B cell (primary cell): ENCODE measurements around the gene IGFBP3. TPM values are rescaled to one million over a fixed set of nuclear protein-coding genes. Genes with fewer than 3 reads are reported as not detected.
"Not testable (repeated sequence)": the region's sequence is repeated elsewhere in the genome, so short reads cannot be mapped to it uniquely, and the experiment has no call there.

Experiments
- ATAC-seq: fragments of 200-7000 bp; cut with Tn5 transposase; one replicate; pipeline ENCODE4 v1.10.0; 2021; ENCODE audit warnings: low read depth, mild to moderate bottlenecking, moderate number of reproducible peaks, moderate library complexity
- CTCF ChIA-PET: fragments of 350-600 bp; sonication (Branson Sonifier 250); formaldehyde crosslinking; loops from one replicate; lab custom pipeline; 2021; ENCODE audit warnings: antibody characterized with exemption, inconsistent platforms; lab: Charles Lee
- POLR2A ChIA-PET: fragments of 350-600 bp; sonication (Branson Sonifier 250); formaldehyde crosslinking; loops from one replicate; lab custom pipeline; 2021; ENCODE audit warnings: antibody characterized with exemption; lab: Charles Lee
- DNase-seq: peaks from one replicate; pipeline ENCODE4 v3.0.0; 2013
- H2AFZ ChIP-seq: 2 replicates; pipeline ENCODE4 v1.6.1; 2012; ENCODE audit warnings: mild to moderate bottlenecking, low read depth, low read length; ENCODE audit not compliant: insufficient read depth, poor library complexity, severe bottlenecking
- H3K27ac ChIP-seq, 2 donors: 1 replicate in 1 of 2; 2 replicates in 1 of 2; pipeline ENCODE4 v1.5.1; 2012 to 2013; ENCODE audit warnings: low read length in 2 of 2, mild to moderate bottlenecking in 2 of 2, moderate library complexity in 1 of 2
- H3K27me3 ChIP-seq, 4 experiments: fragments of 200-600 bp in 1 of 4; sonication (generic) in 1 of 4; replicated peaks in 1 of 4; 1 replicate in 2 of 4; 2 replicates in 2 of 4; pipeline versions ENCODE4 v1.6.1 to v1.7.0; 2013 to 2016; ENCODE audit warnings: low read length in 3 of 4, mild to moderate bottlenecking in 2 of 4, mixed read lengths in 1 of 4, moderate library complexity in 1 of 4; ENCODE audit not compliant: insufficient read depth in 4 of 4, control insufficient read depth in 3 of 4; ENCODE audit errors: control extremely low read depth in 1 of 4
- H3K36me3 ChIP-seq, 2 experiments: replicated peaks in 1 of 2; 1 replicate in 1 of 2; 2 replicates in 1 of 2; pipeline versions ENCODE4 v1.6.1 to v1.7.1; 2013; ENCODE audit warnings: low read length in 1 of 2; ENCODE audit not compliant: insufficient read depth in 2 of 2, control insufficient read depth in 1 of 2; ENCODE audit errors: control extremely low read depth in 1 of 2, extremely low read depth in 1 of 2
- H3K4me1 ChIP-seq, 2 donors: fragments of 200-600 bp in 1 of 2; sonication (generic) in 1 of 2; 1 replicate in 1 of 2; 2 replicates in 1 of 2; pipeline versions ENCODE4 v1.5.1 to v1.6.1; 2013 to 2017; ENCODE audit warnings: low read length in 2 of 2; ENCODE audit not compliant: control insufficient read depth in 2 of 2, insufficient read depth in 2 of 2
- H3K4me2 ChIP-seq: replicated peaks from 2 replicates; pipeline ENCODE3; 2012; ENCODE audit warnings: mild to moderate bottlenecking, low read depth, low read length; ENCODE audit not compliant: poor library complexity, severe bottlenecking
- H3K4me3 ChIP-seq, 5 experiments: fragments of 200-600 bp in 1 of 5; sonication (generic) in 1 of 5; 1 replicate in 3 of 5; 2 replicates in 2 of 5; pipeline versions ENCODE4 v1.5.1 to v1.7.0; 2011 to 2016; ENCODE audit warnings: low read length in 4 of 5, mild to moderate bottlenecking in 4 of 5, low read depth in 2 of 5, control low read depth in 1 of 5, moderate library complexity in 1 of 5; ENCODE audit not compliant: insufficient read depth in 1 of 5; ENCODE audit errors: control extremely low read depth in 1 of 5, extremely low read depth in 1 of 5
- H3K79me2 ChIP-seq: fragments of 200-600 bp; sonication (generic); one replicate; pipeline ENCODE4 v1.6.0; 2016; ENCODE audit warnings: low read length; ENCODE audit not compliant: control insufficient read depth, insufficient read depth
- H3K9ac ChIP-seq: fragments of 200-600 bp; sonication (generic); 2 replicates; pipeline ENCODE4 v1.6.1; 2017; ENCODE audit warnings: mild to moderate bottlenecking, low read length, moderate library complexity
- H3K9me3 ChIP-seq, 3 donors: one replicate each; pipeline versions ENCODE4 v1.6.1 to v1.7.1; 2013; ENCODE audit warnings: low read length in 2 of 3; ENCODE audit not compliant: control insufficient read depth in 2 of 3, insufficient read depth in 1 of 3; ENCODE audit errors: control extremely low read depth in 1 of 3
- H4K20me1 ChIP-seq: 2 replicates; pipeline ENCODE4 v1.6.0; 2012; ENCODE audit warnings: mild to moderate bottlenecking, low read length; ENCODE audit not compliant: insufficient read depth, control insufficient read depth, poor library complexity, severe bottlenecking
- H3K27ac Mint-ChIP-seq: one replicate; pipeline ENCODE4 v1.8.0; 2021; ENCODE audit warnings: mixed read lengths
- H3K27me3 Mint-ChIP-seq: one replicate; pipeline ENCODE4 v1.8.0; 2021; ENCODE audit warnings: mixed read lengths
- H3K4me1 Mint-ChIP-seq: one replicate; pipeline ENCODE4 v1.8.0; 2021; ENCODE audit warnings: mixed read lengths
- H3K4me3 Mint-ChIP-seq: one replicate; pipeline ENCODE4 v1.8.0; 2021; ENCODE audit warnings: mixed read lengths
- H3K9me3 Mint-ChIP-seq: one replicate; pipeline ENCODE4 v1.8.0; 2022; ENCODE audit warnings: mixed read lengths; ENCODE audit not compliant: insufficient read depth
- CTCF ChIP-seq: fragments of 200-600 bp; IDR thresholded peaks from one replicate; pipeline ENCODE4 v1.8.0; 2022; ENCODE audit warnings: antibody characterized with exemption, mild to moderate bottlenecking
- EZH2 ChIP-seq: IDR thresholded peaks from 2 replicates; pipeline ENCODE4 v1.6.1; 2012; ENCODE audit warnings: borderline replicate concordance, low read depth, mild to moderate bottlenecking, moderate library complexity, low read length; ENCODE audit not compliant: insufficient read depth, poor library complexity, severe bottlenecking
- WGBS: methylation state at CpG from one replicate; pipeline ENCODE4 v1.1.5; 2013; ENCODE audit warnings: missing lambda C conversion rate; ENCODE audit not compliant: insufficient coverage; 5-methylcytosine and 5-hydroxymethylcytosine counted together
- intact Hi-C: fragments of 100-400 bp; cut with micrococcal nuclease; formaldehyde crosslinking; loops from one replicate; pipeline ENCODE4 v1.10.0; 2022
- polyA plus RNA-seq: library from polyadenylated mRNA; depleted of rRNA; stranded (reverse); fragments of >200 nt; gene quantifications from 2 replicates; pipeline ENCODE4 v1.2.3, GENCODE V29; 2012
- total RNA-seq, 2 donors: library from RNA; stranded (reverse); fragments of 120-200 nt in 1 of 2; gene quantifications; 1 replicate in 1 of 2; 2 replicates in 1 of 2; pipeline versions ENCODE4 v1.2.3 to v1.2.4, GENCODE V29; 2013 to 2022

Gene IGFBP3
- total and polyA plus RNA-seq, 2 donors (not counting 1 experiment from before 2014, with no cell fraction given), result not detected

DNA sequence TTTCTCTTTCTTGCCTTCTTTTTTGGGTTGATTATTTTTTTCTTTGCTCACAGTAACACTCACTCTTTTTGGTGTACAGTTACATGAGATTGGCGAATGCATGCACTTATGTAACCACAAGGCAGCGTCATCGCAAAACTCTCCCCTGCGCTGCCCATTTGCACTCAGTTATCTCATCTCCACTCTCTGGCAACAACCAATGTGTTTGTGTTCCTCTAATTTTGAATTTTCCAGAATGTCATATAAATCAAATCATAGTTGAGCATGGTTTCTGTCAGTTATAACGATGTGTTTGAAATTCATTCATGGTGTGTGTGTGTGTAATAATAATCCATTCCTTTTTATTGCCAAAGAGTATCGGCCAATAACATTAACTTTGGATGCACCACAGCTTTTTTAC is 23.0 kb upstream of the IGFBP3 start:
- Histone ChIP-seq H3K36me3 (no peaks in the 10 kb centered on the region), H3K4me2 (no peak overlapping the region), H3K4me1 (peaks cover 0 to 4% of the 10 kb centered on the region in 2 donors), H3K4me3 (no peak overlapping the region), H4K20me1 (no peaks in the 10 kb centered on the region), H3K79me2 (no peaks in the 10 kb centered on the region), H3K9ac (no peak overlapping the region), H3K9me3 (peaks cover 0 to 15% (median 0%) of the 10 kb centered on the region in 3 donors), H3K27ac (no peak overlapping the region), H2AFZ (no peak overlapping the region), H3K27me3 (no peaks in the 10 kb centered on the region)
- Mint-ChIP-seq H3K4me3 (no peak overlapping the region), H3K9me3 (peaks cover 3% of the 10 kb centered on the region), H3K27me3 (no peaks in the 10 kb centered on the region), H3K27ac (no peak overlapping the region), H3K4me1 (peaks cover 8% of the 10 kb centered on the region)
- POLR2A ChIA-PET, result no interaction called here
- no peak for TF ChIP-seq CTCF
- TF ChIP-seq EZH2, result no peak
- CTCF ChIA-PET, result no interaction called here
- ATAC-seq (no peak), DNase-seq (no peak)
- 94% methylated on average over 4 of the region's 6 CpGs for WGBS
- intact Hi-C loops, result no loop called here

- H2AFZ ChIP-seq, result peak overlapping the region; percentile 71
- ChIA-PET CTCF (no interaction called here), POLR2A (no interaction called here)
- H3K27me3 ChIP-seq, result peaks cover 0 to 7% (median 4%) of the 10 kb centered on the region in 4 experiments
- Mint-ChIP-seq H3K4me1 (peaks cover 8% of the 10 kb centered on the region), H3K27ac (no peak overlapping the region), H3K9me3 (peaks cover 3% of the 10 kb centered on the region), H3K4me3 (peak overlapping the region; percentile 82), H3K27me3 (peaks cover 8% of the 10 kb centered on the region)
- H3K79me2 ChIP-seq, result no peaks in the 10 kb centered on the region
- WGBS, result 56% methylated on average over 2 of the region's 7 CpGs
- no peaks in the 10 kb centered on the region for H3K36me3 ChIP-seq
- H4K20me1 ChIP-seq, result no peaks in the 10 kb centered on the region
- peak overlapping the region; percentile 58 for H3K9ac ChIP-seq
- no peak for ATAC-seq
- H3K4me1 ChIP-seq, result peaks cover 0 to 4% of the 10 kb centered on the region in 2 donors
- peaks cover 0 to 29% (median 0%) of the 10 kb centered on the region in 3 donors for H3K9me3 ChIP-seq
- DNase-seq, result no peak
- H3K4me2 ChIP-seq, result peak overlapping the region; percentile 51
- no peak for TF ChIP-seq CTCF
- TF ChIP-seq EZH2, result no peak
- peak overlapping the region in 4 of 5 experiments; percentile 8 to 59 (median 40) for H3K4me3 ChIP-seq
- intact Hi-C loops, result no loop called here
- no peak overlapping the region for H3K27ac ChIP-seq
Observed at GRCh38 chr7:45940939-45941338, 19.9 kb upstream of the IGFBP3 start.

DNA sequence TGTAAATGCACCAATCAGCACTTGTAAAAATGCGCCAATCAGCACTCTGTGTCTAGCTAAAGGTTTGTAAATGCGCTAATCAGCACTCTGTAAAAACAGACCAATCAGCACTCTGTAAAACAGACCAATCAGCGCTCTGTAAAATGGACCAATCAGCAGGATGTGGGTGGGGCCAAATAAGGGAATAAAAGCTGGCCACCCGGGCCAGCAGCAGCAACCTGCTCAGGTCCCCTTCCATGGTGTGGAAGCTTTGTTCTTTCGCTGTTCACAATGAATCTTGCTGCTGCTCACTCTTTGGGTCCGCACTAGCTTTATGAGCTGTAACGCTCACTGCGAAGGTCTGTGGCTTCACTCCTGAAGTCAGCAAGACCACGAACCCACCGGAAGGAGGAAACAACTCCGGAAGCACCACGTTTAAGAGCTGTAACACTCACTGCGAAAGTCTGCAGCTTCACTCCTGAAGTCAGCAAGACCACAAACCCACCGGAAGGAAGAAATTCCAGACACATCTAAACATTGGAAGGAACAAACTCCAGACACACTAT is 19.2 kb upstream of the IGFBP3 start:
- H3K27me3 ChIP-seq, H3K36me3 ChIP-seq, H3K27ac Mint-ChIP-seq, H3K4me1 ChIP-seq, CTCF ChIA-PET, ATAC-seq, H3K4me1 Mint-ChIP-seq, H3K79me2 ChIP-seq, intact Hi-C loops, H4K20me1 ChIP-seq, H3K27ac ChIP-seq, H3K9me3 Mint-ChIP-seq, POLR2A ChIA-PET: not testable (repeated sequence)
- Histone ChIP-seq H2AFZ (peak overlapping the region; percentile 71), H3K9me3 (peaks cover 0 to 29% (median 0%) of the 10 kb centered on the region in 3 donors), H3K9ac (peak overlapping the region; percentile 58), H3K4me2 (peak overlapping the region; percentile 51), H3K4me3 (peak overlapping the region in 4 of 5 experiments; percentile 8 to 59 (median 40))
- peak; percentile 13 for DNase-seq
- H3K27me3 Mint-ChIP-seq, result peaks cover 10% of the 10 kb centered on the region
- WGBS, result 40% methylated on average over 13 of the region's 14 CpGs
- H3K4me3 Mint-ChIP-seq, result peak overlapping the region; percentile 82
